NT2/D1 (cell line): ENCODE results near the gene HIPK2.

Source experiments
- SUZ12 ChIP-seq: IDR thresholded peaks from 2 replicates; pipeline ENCODE4 v1.6.1; 2011; ENCODE audit not compliant: insufficient read length, insufficient read depth; ENCODE audit errors: extremely low read depth
- YY1 ChIP-seq: IDR thresholded peaks from 2 replicates; pipeline ENCODE4 v1.6.1; 2011; ENCODE audit not compliant: insufficient read length, insufficient read depth
- ZNF274 ChIP-seq: IDR thresholded peaks from 2 replicates; pipeline ENCODE4 v1.6.1; 2011; ENCODE audit warnings: mild to moderate bottlenecking, low read depth, low read length

DNA sequence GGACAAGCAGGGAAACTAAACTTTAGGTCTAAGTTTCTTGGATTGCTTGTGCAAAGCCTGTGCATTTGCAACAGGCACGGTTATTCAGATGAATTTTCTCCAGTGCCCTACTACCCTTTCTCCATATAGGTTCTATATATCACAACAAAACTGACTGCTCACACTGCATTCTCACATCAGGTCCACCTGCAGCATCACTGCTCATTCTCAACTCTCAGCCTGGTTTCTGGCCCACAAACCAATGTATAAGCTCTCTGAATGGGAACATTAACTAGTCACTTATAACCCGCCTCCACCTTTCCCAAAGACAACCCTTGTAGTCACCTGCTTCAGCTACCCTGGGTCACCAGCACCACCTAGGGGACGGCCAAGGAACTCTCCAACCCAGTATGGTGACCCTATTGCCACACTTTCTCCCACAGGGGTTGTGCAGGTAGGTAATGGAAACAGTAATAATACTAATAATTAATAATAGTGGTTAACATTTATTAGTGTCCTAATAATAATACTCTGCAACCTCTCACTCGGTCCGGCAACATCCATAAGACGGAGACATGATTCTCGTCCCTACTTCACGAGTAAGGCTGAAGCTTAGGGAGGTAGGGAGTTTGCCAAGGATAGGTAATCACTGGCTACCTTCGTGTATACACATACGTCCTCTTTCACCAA lies 157.0 kb downstream of the HIPK2 start:
- TF ChIP-seq YY1 = no peak
- no peak for TF ChIP-seq ZNF274
- TF ChIP-seq SUZ12 = no peak
